IMR-90 (cell line): Measurements from ENCODE around the gene BMP7. TPM values are rescaled to one million over a fixed set of nuclear protein-coding genes. Genes with fewer than 3 reads are reported as not detected.

ENCODE experiments used
- ATAC-seq: fragments of 200-7000 bp; cut with Tn5 transposase; 2 replicates; pipeline ENCODE4 v1.9.1; 2020; ENCODE audit warnings: low read depth, mild to moderate bottlenecking, moderate library complexity
- BruUV-seq: library from RNA; stranded (reverse); fragments of 400-500 nt; replicated peaks from 2 replicates; lab custom pipeline; 2021; lab: Mats Ljungman, UMichigan
- CTCF ChIA-PET: fragments of 300-600 bp; formaldehyde crosslinking; extraction: SDS; loops from one replicate; lab custom pipeline; 2021; ENCODE audit warnings: antibody characterized with exemption; lab: Yijun Ruan, JAX
- POLR2A ChIA-PET: fragments of 300-600 bp; sonication (Branson Sonifier 250); formaldehyde crosslinking; loops from one replicate; lab custom pipeline; 2022; ENCODE audit warnings: antibody characterized with exemption; ENCODE audit not compliant: unreplicated experiment; lab: Charles Lee
- DNase-seq: peaks from one replicate; pipeline ENCODE4 v3.0.0; 2013
- H2AFZ ChIP-seq: replicated peaks from 2 replicates; pipeline ENCODE3; 2013; ENCODE audit warnings: low read length, mild to moderate bottlenecking; ENCODE audit not compliant: poor library complexity
- H2AK5ac ChIP-seq: 2 replicates; pipeline ENCODE4 v1.6.1; 2013; ENCODE audit warnings: low read depth, low read length, inconsistent platforms
- H2AK9ac ChIP-seq: replicated peaks from 2 replicates; pipeline ENCODE3; 2013; ENCODE audit warnings: mild to moderate bottlenecking, low read depth, low read length, moderate library complexity; ENCODE audit not compliant: poor library complexity
- H2BK120ac ChIP-seq: 2 replicates; pipeline ENCODE4 v1.6.1; 2013; ENCODE audit warnings: low read depth, low read length, inconsistent platforms
- H2BK15ac ChIP-seq: 3 replicates; pipeline ENCODE4 v1.6.1; 2013; ENCODE audit warnings: low read depth, low read length, inconsistent platforms
- H2BK20ac ChIP-seq: 2 replicates; pipeline ENCODE4 v1.6.1; 2013; ENCODE audit warnings: low read depth, mild to moderate bottlenecking, inconsistent platforms, low read length, moderate library complexity
- H2BK5ac ChIP-seq: 2 replicates; pipeline ENCODE4 v1.6.1; 2013; ENCODE audit warnings: mild to moderate bottlenecking, low read depth, low read length, inconsistent platforms; ENCODE audit not compliant: poor library complexity, severe bottlenecking
- H3K14ac ChIP-seq: replicated peaks from 2 replicates; pipeline ENCODE4 v1.6.1; 2013; ENCODE audit warnings: low read depth, low read length, inconsistent platforms
- H3K18ac ChIP-seq: 2 replicates; pipeline ENCODE4 v1.6.1; 2013; ENCODE audit warnings: low read depth, low read length, control low read depth
- H3K23ac ChIP-seq: 2 replicates; pipeline ENCODE4 v1.6.1; 2013; ENCODE audit warnings: low read depth, low read length, inconsistent platforms
- H3K27ac ChIP-seq: 2 replicates; pipeline ENCODE4 v1.5.1; 2013; ENCODE audit warnings: mild to moderate bottlenecking, control low read depth, low read length; ENCODE audit not compliant: insufficient read depth
- H3K27me3 ChIP-seq: 2 replicates; pipeline ENCODE4 v1.6.1; 2013; ENCODE audit warnings: low read length; ENCODE audit not compliant: control insufficient read depth, insufficient read depth
- H3K36me3 ChIP-seq: 2 replicates; pipeline ENCODE4 v1.6.1; 2013; ENCODE audit warnings: low read length, mixed read lengths; ENCODE audit not compliant: control insufficient read depth, insufficient read depth
- H3K4ac ChIP-seq: 2 replicates; pipeline ENCODE4 v1.6.1; 2013; ENCODE audit warnings: low read depth, low read length, inconsistent platforms
- H3K4me1 ChIP-seq: 2 replicates; pipeline ENCODE4 v1.6.1; 2013; ENCODE audit warnings: low read length, mixed read lengths; ENCODE audit not compliant: control insufficient read depth, insufficient read depth
- H3K4me2 ChIP-seq: 2 replicates; pipeline ENCODE4 v1.6.1; 2013; ENCODE audit warnings: low read depth, mild to moderate bottlenecking, control low read depth, low read length, moderate library complexity
- H3K4me3 ChIP-seq: 2 replicates; pipeline ENCODE4 v1.5.1; 2013; ENCODE audit warnings: low read depth, mild to moderate bottlenecking, control low read depth, low read length, moderate library complexity; ENCODE audit not compliant: insufficient read depth
- H3K56ac ChIP-seq: 2 replicates; pipeline ENCODE4 v1.6.1; 2013; ENCODE audit warnings: low read length, inconsistent platforms; ENCODE audit not compliant: insufficient read depth; ENCODE audit errors: extremely low read depth
- H3K79me1 ChIP-seq, 2 experiments: 2 replicates each; pipeline ENCODE4 v1.6.1; 2013; ENCODE audit warnings: low read length in 2 of 2, inconsistent platforms in 1 of 2, low read depth in 1 of 2
- H3K9ac ChIP-seq: 2 replicates; pipeline ENCODE4 v1.6.1; 2013; ENCODE audit warnings: low read depth, low read length, control low read depth
- H3K9me1 ChIP-seq: 2 replicates; pipeline ENCODE4 v1.6.1; 2013; ENCODE audit warnings: low read length, inconsistent platforms; ENCODE audit not compliant: insufficient read depth
- H3K9me3 ChIP-seq: 2 replicates; pipeline ENCODE4 v1.6.1; 2013; ENCODE audit warnings: low read length; ENCODE audit not compliant: control insufficient read depth, insufficient read depth
- H4K20me1 ChIP-seq: 2 replicates; pipeline ENCODE4 v1.6.1; 2013; ENCODE audit warnings: low read length, inconsistent platforms; ENCODE audit not compliant: insufficient read depth
- H4K5ac ChIP-seq: 2 replicates; pipeline ENCODE4 v1.6.1; 2013; ENCODE audit warnings: mild to moderate bottlenecking, low read depth, low read length, control low read depth
- H4K8ac ChIP-seq, 2 experiments: 2 replicates each; pipeline ENCODE4 v1.6.1; 2013; ENCODE audit warnings: low read depth in 2 of 2, low read length in 2 of 2, control low read depth in 1 of 2, inconsistent platforms in 1 of 2
- H4K91ac ChIP-seq: 2 replicates; pipeline ENCODE4 v1.6.1; 2013; ENCODE audit warnings: low read depth, low read length, inconsistent platforms; ENCODE audit not compliant: insufficient read depth
- CHD1 ChIP-seq: IDR thresholded peaks from 2 replicates; pipeline ENCODE4 v1.6.1; 2012; ENCODE audit warnings: low read depth, low read length, improper control_type of control experiment
- WGBS, 2 experiments: methylation state at CpG; one replicate each; pipeline versions ENCODE4 v1.1.5 to v1.1.7; 2013; ENCODE audit warnings: missing lambda C conversion rate in 2 of 2; ENCODE audit not compliant: insufficient read length in 1 of 2; ENCODE audit errors: extremely low coverage in 2 of 2; 5-methylcytosine and 5-hydroxymethylcytosine counted together
- dilution Hi-C: fragments of 300-500 bp; cut with HindIII; formaldehyde crosslinking; loops from one replicate; pipeline ENCODE4 v1.14.3; 2018; ENCODE audit warnings: low sequenced_read_pairs; ENCODE audit not compliant: unreplicated experiment
- in situ Hi-C: fragments of 300-500 bp; cut with MboI; formaldehyde crosslinking; loops from 3 replicates; pipeline ENCODE4 v1.14.3; 2019; ENCODE audit warnings: low sequenced_read_pairs, inconsistent platforms, mixed read lengths
- intact Hi-C: fragments of 100-400 bp; cut with micrococcal nuclease; formaldehyde crosslinking; loops from 2 replicates; pipeline ENCODE4 v1.10.0; 2022
- polyA plus RNA-seq, 3 experiments: library from polyadenylated mRNA; depleted of rRNA; stranded (reverse); fragments of >200 nt; gene quantifications; 2 replicates each; pipeline ENCODE4 v1.2.3, GENCODE V29; 2012; ENCODE audit warnings: low replicate concordance in 1 of 3
- total RNA-seq: library from RNA; depleted of rRNA; stranded (reverse); fragments of >200 nt; gene quantifications from 2 replicates; pipeline ENCODE4 v1.2.3, GENCODE V29; 2012
- TF ChIP-seq, protein P1 (sequence below): fragments of 150-350 bp; IDR thresholded peaks from 2 replicates; pipeline ENCODE4 v1.6.1; 2016; ENCODE audit warnings: low read depth, mild to moderate bottlenecking, low read length, moderate library complexity, borderline replicate concordance

The BMP7 gene
- total and polyA plus RNA-seq, 2 of the 4 experiments (the other 2 are of a cell fraction), result not detected

DNA sequence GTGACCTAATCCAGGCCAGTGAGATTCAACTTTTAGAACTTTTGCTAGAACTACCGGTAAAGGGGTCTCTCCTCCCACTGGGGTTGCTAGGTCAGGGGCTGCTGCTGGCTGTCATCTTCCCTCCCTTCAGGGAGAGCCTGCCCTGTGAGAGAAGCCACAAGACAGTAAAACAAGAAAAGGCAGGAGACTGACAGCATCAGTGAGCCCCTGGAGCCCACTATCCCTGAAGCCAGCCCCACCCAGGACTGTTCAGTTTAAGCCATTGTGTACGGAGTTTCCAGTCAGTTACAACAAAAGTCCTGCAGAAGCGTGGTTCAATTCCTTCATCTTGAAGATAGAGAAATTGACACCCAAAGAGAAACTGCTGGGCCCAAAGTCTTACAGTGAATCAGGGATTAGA lies 7.9 kb upstream of the BMP7 start:
- Histone ChIP-seq H3K23ac (no peak overlapping the region), H2AFZ (no peak overlapping the region), H4K8ac (no peak overlapping the region), H2BK5ac (no peak overlapping the region), H3K14ac (no peak overlapping the region), H3K4me3 (no peak overlapping the region), H3K9me3 (no peaks in the 10 kb centered on the region), H3K56ac (no peak overlapping the region), H3K27me3 (peaks cover 5% of the 10 kb centered on the region; the same call in 1 of the 2 replicates), H3K4me2 (no peak overlapping the region), H3K36me3 (no peaks in the 10 kb centered on the region), H3K79me1 (no peaks in the 10 kb centered on the region), H2BK15ac (no peak overlapping the region), H4K91ac (no peak overlapping the region), H3K9me1 (no peaks in the 10 kb centered on the region), H4K5ac (no peak overlapping the region), H3K9ac (no peak overlapping the region), H3K27ac (no peak overlapping the region), H3K4ac (no peak overlapping the region), H3K4me1 (no peaks in the 10 kb centered on the region), H2AK5ac (no peak overlapping the region), H2BK120ac (no peak overlapping the region), H3K18ac (no peak overlapping the region), H2AK9ac (no peak overlapping the region), H4K20me1 (no peaks in the 10 kb centered on the region; the same call in 1 of the 2 replicates), H2BK20ac (no peak overlapping the region)
- WGBS, 2 experiments, result no CpG with 5 or more reads among the region's 3 CpGs
- ATAC-seq (no peak), DNase-seq (no peak)
- BruUV-seq, result no TSS peak
- intact Hi-C loops, result no loop called here
- dilution Hi-C loops, result no loop called here
- ChIA-PET POLR2A (no interaction called here), CTCF (no interaction called here)
- no peak for TF ChIP-seq CHD1
- TF ChIP-seq, protein P1, sequence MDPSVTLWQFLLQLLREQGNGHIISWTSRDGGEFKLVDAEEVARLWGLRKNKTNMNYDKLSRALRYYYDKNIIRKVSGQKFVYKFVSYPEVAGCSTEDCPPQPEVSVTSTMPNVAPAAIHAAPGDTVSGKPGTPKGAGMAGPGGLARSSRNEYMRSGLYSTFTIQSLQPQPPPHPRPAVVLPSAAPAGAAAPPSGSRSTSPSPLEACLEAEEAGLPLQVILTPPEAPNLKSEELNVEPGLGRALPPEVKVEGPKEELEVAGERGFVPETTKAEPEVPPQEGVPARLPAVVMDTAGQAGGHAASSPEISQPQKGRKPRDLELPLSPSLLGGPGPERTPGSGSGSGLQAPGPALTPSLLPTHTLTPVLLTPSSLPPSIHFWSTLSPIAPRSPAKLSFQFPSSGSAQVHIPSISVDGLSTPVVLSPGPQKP, result no peak
- in situ Hi-C loops, result no loop called here
